ENCODE results near the gene PNMT. TPM values are rescaled to one million over a fixed set of nuclear protein-coding genes. Genes with fewer than 3 reads are reported as not detected.

Gene PNMT
- total RNA-seq, 2 experiments from 2014 or later = not detected

DNA sequence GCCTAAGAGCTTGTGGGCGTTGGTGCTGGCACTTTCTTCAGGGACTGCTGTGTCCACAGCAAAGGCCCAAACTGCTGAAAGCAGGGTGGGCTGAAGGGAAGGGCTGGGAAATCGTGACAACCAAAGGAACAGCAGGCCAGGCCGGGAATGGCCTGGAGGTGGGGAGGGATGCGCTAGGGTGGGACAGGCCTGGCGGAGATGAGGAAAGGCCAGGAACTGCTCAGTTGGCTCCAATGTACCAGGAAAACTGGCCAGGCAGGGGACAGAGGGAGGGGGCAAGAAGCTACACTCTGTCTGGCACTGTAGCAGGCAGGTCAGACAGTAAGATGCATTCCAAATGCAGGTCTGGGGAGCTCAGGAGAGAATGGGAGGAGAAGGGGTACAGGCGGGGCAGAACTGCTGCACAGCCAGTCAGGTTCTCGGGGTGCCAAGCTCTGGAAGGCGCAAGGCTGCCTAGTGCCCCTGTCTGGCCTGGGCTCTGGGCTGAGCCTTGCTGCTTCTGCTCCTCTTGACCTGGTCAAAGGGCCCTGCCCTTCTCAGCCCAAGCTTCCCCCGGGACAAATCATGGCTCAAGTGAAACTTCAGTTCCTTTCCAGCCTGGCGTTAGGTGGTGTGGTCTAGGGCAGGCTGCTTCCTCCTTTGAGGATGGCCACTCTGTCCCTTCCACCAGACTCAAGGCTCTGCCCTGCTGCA, 7.3 kb downstream of the PNMT start:
- no peak for DNase-seq
- Mint-ChIP-seq H3K4me1 (ENCODE audit: low read depth) (peaks cover 54% of the 10 kb centered on the region), H3K27ac (peak overlapping the region; percentile 19), H3K4me3 (no peak overlapping the region), H3K27me3 (peaks cover 2% of the 10 kb centered on the region), H3K9me3 (no peaks in the 10 kb centered on the region), H3K36me3 (no peaks in the 10 kb centered on the region)
- POLR2A ChIA-PET = interaction anchor here (0.7 to 1.2 kb wide), 2 partner anchors 12 to 55 kb away, joined by 3 to 4 read pairs; partner anchors contain the start of genes MIEN1 and PGAP3
- CTCF ChIA-PET = interaction anchor here (1.0 to 4.3 kb wide), 4 partner anchors 10 to 55 kb away, joined by 4 to 19 read pairs (median 4); partner anchors contain the start of genes MIEN1 and TCAP
- intact Hi-C loops (cut with micrococcal nuclease) = no loop called here

DNA sequence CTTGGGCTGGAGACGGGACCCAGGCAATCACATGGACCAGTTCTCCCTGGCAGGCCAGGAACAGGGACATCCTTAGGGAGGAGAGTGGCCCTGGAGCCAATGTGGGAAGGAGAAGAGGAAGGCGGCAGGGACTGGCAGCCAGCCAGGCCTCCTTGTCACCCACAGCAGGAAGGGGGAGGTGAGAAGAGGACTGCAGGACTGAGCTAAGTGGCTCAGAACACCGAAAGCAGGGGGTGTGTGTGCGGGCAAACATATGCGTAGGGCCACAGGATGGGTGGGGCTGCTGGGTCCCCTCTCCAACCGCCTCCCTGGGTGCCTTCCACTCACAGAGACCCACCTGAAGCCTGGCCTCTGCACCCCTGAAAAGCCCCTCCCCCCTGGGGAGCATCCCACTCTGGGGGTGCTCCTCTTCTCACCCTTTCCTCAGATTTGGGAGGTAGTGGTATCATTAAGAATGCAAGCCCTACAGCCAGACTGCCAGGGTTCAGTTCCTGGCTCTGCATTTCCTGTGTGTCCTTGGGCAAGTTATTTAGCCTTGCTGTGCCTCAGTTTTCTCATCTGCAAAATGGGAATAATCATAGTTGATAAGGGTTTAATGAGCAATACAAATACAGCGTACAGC, 8.1 kb downstream of the PNMT start:
- peaks cover 61% of the 10 kb centered on the region for H3K4me1 Mint-ChIP-seq (ENCODE audit: low read depth)
- H3K4me3 Mint-ChIP-seq = no peak overlapping the region
- CTCF ChIA-PET = interaction anchor here (1.0 to 4.3 kb wide), 4 partner anchors 10 to 54 kb away, joined by 4 to 19 read pairs (median 4); partner anchors contain the start of genes MIEN1 and TCAP
- peak; percentile 67 for DNase-seq
- no peaks in the 10 kb centered on the region for H3K36me3 Mint-ChIP-seq
- POLR2A ChIA-PET = interaction anchor here (1.2 kb wide), 1 partner anchor 54 kb away, joined by 3 read pairs; the partner anchor contains the start of gene MIEN1
- H3K27me3 Mint-ChIP-seq = peaks cover 2% of the 10 kb centered on the region
- intact Hi-C loops (cut with micrococcal nuclease) = no loop called here
- peak overlapping the region; percentile 19 for H3K27ac Mint-ChIP-seq
- H3K9me3 Mint-ChIP-seq = no peaks in the 10 kb centered on the region

DNA sequence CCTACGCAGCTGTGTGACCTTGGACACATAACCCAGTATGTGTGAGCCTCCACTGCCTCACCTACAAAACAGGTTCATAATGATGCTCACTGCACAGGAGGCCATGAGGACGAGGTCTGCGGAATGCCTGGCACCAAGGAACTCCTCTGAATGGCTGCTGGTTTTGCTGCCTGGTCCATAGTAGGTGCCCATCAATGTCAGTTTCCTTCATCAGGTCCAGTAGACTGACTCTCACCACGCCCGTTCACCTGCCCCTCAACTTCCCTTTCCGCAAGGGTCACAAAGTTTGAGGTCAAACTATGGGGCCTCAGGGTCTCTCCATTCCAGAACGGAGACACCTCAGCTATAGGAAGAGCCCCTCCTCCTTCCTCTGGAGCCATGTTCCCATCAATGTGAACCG, 8.8 kb downstream of the PNMT start:
- Mint-ChIP-seq H3K4me1 (ENCODE audit: low read depth) (peaks cover 59% of the 10 kb centered on the region), H3K27me3 (no peaks in the 10 kb centered on the region), H3K36me3 (no peaks in the 10 kb centered on the region), H3K27ac (no peak overlapping the region), H3K9me3 (no peaks in the 10 kb centered on the region), H3K4me3 (no peak overlapping the region)
- no peak for DNase-seq
- CTCF ChIA-PET = interaction anchor here (1.3 to 4.3 kb wide), 2 partner anchors 11 to 23 kb away, joined by 3 to 19 read pairs; no protein-coding TSS in a partner anchor
- POLR2A ChIA-PET = interaction anchor here (1.6 kb wide), 1 partner anchor 11 kb away, joined by 8 read pairs; the partner anchor contains the start of gene PGAP3
- intact Hi-C loops (cut with micrococcal nuclease) = no loop called here

DNA sequence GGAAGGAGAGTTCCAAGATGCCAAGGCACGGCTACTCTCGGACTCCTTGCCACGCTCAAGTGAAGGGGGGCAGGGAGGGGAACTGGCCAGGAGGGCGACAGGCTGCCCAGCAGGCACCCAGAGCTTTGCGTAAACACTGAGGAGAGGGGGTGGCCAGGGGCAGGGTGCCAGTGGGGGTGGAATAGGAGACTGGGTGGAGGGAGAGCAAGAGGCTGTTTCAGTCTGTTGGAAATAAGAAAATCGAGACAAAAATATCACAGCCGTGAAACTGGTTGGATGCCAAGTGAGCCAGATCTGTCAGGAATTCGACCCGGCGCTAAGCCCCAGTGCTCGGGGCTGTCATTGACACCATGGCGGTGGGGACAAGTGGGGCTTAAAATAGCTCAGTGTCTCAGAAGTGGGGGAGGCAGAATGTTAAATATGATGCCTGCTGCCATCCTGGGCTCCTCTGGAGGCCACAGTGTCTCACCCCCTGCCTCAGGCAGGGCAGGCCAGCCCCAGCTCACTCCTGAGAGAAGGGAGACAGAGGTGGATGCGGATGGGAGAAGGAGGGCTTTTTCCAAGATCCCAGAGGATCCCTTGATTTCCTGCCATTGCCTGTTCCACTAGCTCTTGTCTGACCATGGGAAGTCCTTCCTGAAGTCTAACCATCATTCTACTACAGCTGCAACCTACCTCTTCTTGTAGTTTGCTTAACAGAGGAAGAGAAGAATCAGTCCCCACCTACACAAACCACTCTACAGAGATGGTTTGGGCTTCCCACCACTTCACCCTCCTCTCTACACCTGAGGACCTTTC, 9.5 kb downstream of the PNMT start:
- no peak overlapping the region for H3K4me3 Mint-ChIP-seq

DNA sequence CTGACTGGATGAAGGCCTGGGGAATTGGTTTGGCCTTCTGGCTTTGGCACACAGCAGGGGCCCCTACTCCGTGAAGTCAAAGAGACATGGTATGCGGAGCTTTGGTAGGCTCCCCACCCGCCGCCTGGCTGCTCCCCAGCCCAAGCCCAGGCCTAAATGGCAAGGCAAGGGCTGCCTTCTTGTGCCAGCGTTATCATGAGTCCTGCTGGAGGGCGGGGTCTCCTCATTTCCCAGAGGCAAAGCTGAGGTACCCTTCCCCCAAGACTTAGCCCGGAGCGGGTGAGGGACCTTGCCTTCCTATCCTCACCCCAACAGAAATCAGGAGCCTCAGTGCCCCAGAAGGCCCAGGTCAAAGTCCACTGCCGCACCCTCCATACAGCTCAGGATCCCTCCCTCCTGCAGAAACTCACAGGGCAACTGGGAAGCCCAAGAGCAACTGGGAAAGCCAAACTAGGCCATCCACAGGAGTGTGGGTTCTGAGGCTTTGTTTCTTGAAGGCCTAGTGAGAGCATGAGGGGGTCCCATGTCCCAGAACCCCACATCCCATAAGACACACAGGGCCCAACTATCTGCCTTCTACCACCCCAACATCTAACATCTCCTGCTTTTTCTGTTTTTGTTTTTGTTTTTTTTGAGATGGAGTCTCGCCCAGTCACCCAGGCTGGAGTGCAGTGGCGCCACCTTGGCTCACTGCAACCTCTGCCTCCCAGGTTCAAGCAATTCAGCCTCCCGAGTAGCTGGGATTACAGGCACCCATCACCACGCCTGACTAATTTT, 10.3 kb downstream of the PNMT start:
- no peaks in the 10 kb centered on the region for H3K9me3 Mint-ChIP-seq
- DNase-seq = peak; percentile 31
- no peak overlapping the region for H3K4me3 Mint-ChIP-seq
- POLR2A ChIA-PET = interaction anchor here (1.1 to 1.6 kb wide), 2 partner anchors 10 to 14 kb away, joined by 3 to 8 read pairs; partner anchors contain the start of genes PGAP3 and TCAP
- no peaks in the 10 kb centered on the region for H3K27me3 Mint-ChIP-seq
- H3K4me1 Mint-ChIP-seq (ENCODE audit: low read depth) = peaks cover 59% of the 10 kb centered on the region
- peaks cover 7% of the 10 kb centered on the region for H3K36me3 Mint-ChIP-seq
- CTCF ChIA-PET = interaction anchor here (1.1 to 4.3 kb wide), 10 partner anchors 7 to 183 kb away, joined by 3 to 19 read pairs (median 5); partner anchors contain the start of genes MIEN1, PGAP3 and PNMT
- H3K27ac Mint-ChIP-seq = peak overlapping the region; percentile 88
- intact Hi-C loops (cut with micrococcal nuclease) = loop anchor here (2.0 kb wide), 1 partner anchor 20 kb away; no protein-coding TSS in a partner anchor

More for the DNA sequence above, 9.5 kb downstream of the PNMT start:
- H3K4me1 Mint-ChIP-seq (ENCODE audit: low read depth) = peaks cover 59% of the 10 kb centered on the region
- no peaks in the 10 kb centered on the region for H3K27me3 Mint-ChIP-seq
- H3K27ac Mint-ChIP-seq = no peak overlapping the region
- H3K9me3 Mint-ChIP-seq = no peaks in the 10 kb centered on the region
- CTCF ChIA-PET = interaction anchor here (1.3 to 4.3 kb wide), 5 partner anchors 9 to 184 kb away, joined by 3 to 19 read pairs (median 4); partner anchors contain the start of genes PGAP3 and PNMT
- POLR2A ChIA-PET = interaction anchor here (1.1 to 1.6 kb wide), 2 partner anchors 10 to 13 kb away, joined by 3 to 8 read pairs; partner anchors contain the start of genes PGAP3 and TCAP
- intact Hi-C loops (cut with micrococcal nuclease) = loop anchor here (2.0 kb wide), 1 partner anchor 19 kb away; no protein-coding TSS in a partner anchor
- no peak for DNase-seq
- H3K36me3 Mint-ChIP-seq = peaks cover 2% of the 10 kb centered on the region

DNA sequence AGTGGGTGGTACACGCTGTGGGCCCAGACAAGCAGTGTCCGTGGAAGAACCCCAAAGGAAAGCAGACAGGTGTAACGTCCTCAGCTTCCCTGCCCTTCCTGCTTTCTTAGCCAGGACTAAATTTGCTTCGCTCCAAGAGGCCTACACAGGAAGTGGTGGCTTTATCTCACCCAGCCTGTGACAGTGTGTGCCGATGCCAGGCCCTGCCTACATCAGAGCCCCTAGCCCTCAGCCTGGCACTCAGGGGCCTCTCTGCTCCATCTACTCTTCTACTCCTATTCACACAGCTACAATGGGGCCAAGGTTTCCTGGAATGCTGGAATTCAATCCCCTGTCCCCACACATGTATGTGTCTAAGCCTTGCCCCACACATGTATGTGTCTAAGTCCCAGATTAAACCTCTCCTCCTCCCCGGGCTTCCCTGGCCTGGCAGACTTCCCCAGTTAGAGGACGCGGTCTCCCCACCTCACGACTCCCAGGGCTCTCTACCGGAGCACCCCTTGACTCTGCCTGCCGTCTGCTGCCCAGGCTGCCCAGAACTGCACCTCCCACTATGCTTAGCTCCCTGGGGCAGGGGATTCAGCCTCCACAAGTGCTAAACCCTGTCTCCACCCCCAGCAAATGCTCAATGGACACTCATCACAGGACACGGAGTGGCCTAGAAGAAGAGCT, 11.4 kb downstream of the PNMT start:
- ChIA-PET CTCF (interaction anchor here (1.1 to 2.9 kb wide), 8 partner anchors 8 to 182 kb away, joined by 3 to 18 read pairs (median 5); partner anchors contain the start of genes MIEN1, PGAP3 and PNMT), POLR2A (no interaction called here)
- no peaks in the 10 kb centered on the region for H3K27me3 Mint-ChIP-seq
- peaks cover 59% of the 10 kb centered on the region for H3K4me1 Mint-ChIP-seq (ENCODE audit: low read depth)
- H3K27ac Mint-ChIP-seq = peak overlapping the region; percentile 88
- H3K4me3 Mint-ChIP-seq = no peak overlapping the region
- intact Hi-C loops (cut with micrococcal nuclease) = loop anchor here (2.0 kb wide), 1 partner anchor 21 kb away; no protein-coding TSS in a partner anchor
- H3K36me3 Mint-ChIP-seq = peaks cover 10% of the 10 kb centered on the region
- DNase-seq = peak; percentile 59
- H3K9me3 Mint-ChIP-seq = no peaks in the 10 kb centered on the region

DNA sequence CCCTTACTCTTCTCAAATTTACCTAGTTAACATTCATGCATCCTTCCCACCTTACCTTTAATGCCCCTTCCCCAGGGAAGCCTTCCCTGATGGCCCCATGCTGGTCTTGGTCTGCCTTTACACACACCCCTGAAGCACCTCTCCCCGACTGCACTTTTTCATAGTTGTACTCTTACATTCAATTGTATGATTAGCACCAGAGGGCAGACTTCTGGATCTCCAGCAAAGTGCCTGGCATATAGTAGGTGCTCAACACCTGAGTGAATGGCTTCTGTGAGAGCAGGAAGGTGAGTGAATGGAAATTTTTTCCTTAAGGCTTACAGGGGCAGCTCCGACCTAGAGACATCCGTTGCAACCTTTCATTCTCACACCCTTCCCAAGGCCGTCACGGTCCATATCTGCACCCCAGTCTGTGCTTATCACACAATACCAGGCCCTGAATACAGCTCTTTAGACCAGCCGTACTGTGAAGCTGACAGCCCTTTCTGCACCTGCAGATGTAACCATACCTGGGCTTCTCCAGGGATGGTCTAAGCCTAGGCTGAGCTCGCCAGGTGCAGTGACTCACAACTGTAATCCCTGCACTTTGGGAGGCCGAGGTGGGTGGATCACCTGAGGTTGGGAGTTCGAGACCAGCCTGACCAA, 15.2 kb downstream of the PNMT start:
- CTCF ChIA-PET = interaction anchor here (1.7 kb wide), 1 partner anchor 15 kb away, joined by 6 read pairs; the partner anchor contains the start of gene PNMT
- no peak overlapping the region for H3K4me3 Mint-ChIP-seq
- intact Hi-C loops (cut with micrococcal nuclease) = no loop called here
- POLR2A ChIA-PET = no interaction called here
- H3K9me3 Mint-ChIP-seq = no peaks in the 10 kb centered on the region
- no peaks in the 10 kb centered on the region for H3K27me3 Mint-ChIP-seq
- peaks cover 37% of the 10 kb centered on the region for H3K4me1 Mint-ChIP-seq (ENCODE audit: low read depth)
- H3K27ac Mint-ChIP-seq = no peak overlapping the region
- no peak for DNase-seq
- peaks cover 10% of the 10 kb centered on the region for H3K36me3 Mint-ChIP-seq

DNA sequence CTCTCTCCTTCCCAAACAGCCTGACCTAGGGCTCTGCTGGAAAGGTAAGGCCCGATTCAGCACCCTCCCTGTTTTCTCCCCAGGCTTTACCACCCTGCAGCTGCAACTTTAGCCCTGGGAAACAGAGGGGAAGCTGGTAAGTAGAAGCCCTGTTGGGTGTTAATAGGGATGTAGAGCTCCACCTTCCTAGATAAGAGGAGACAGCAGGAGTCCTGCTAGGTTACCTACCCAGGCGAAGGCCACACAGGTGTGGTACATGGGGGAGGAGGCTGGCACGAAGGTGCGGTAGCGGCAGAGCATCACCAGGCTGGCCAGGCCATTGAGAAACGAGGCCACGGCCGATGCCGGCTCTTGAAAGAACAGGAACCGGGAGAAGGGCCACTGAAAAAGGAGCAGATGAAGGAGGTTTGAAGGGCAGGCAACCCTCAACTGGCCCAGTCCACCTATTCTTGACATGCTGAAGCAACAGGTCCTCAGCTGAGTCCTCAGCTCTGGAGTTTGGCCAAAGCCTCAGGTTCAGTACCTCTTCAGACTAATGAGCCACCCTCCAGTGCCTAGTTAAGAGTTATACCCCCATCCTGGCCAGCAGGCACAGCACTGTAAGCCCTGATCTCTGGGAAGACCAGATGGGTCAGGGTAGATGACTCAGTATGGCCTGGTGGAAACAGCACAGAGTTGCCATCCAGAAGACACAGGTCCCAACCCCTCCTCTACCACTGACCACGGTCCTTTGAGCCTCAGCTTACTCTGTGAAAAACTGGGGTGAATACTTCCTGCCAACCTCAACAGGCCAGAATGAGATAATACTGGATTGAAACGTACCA, 16.3 kb downstream of the PNMT start:
- no peak overlapping the region for H3K4me3 Mint-ChIP-seq

DNA sequence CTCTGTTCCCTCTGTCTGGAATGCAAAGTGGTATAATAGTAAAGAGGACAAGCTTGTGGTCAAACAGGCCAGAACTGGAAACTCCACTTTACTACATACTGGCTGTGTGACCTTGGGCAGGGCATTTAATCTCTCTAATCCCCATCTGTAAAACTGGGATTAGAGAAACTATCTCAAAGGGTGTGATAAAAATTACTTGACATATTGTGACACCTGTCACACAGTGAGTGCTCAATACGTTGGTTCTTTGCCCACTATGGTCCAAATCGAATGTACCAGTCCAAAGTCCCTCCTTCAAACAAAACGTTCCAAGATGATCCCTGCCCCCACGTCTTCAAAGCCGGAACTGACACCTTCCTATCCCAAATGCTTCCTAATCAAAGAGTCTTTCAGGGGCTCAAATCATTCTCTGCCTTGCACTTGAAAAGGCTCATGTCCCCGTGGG, 18.9 kb downstream of the PNMT start:
- Mint-ChIP-seq H3K36me3 (peaks cover 10% of the 10 kb centered on the region), H3K4me3 (peak overlapping the region; percentile 92), H3K4me1 (ENCODE audit: low read depth) (peaks cover 18% of the 10 kb centered on the region), H3K27me3 (no peaks in the 10 kb centered on the region), H3K27ac (peak overlapping the region; percentile 84), H3K9me3 (no peaks in the 10 kb centered on the region)
- no peak for DNase-seq
- POLR2A ChIA-PET = interaction anchor here (1.4 to 1.5 kb wide), 2 partner anchors 12 to 42 kb away, joined by 4 to 7 read pairs; no protein-coding TSS in a partner anchor
- intact Hi-C loops (cut with micrococcal nuclease) = loop anchor here (5.0 kb wide), 4 partner anchors 45 to 180 kb away; partner anchors contain the start of genes MIEN1, STARD3 and ZPBP2
- CTCF ChIA-PET = interaction anchor here (1.0 to 3.0 kb wide), 3 partner anchors 43 to 293 kb away, joined by 3 to 12 read pairs (median 4); partner anchors contain the start of genes MIEN1 and PSMD3

More for the DNA sequence above, 16.3 kb downstream of the PNMT start:
- no peaks in the 10 kb centered on the region for H3K27me3 Mint-ChIP-seq
- no peak for DNase-seq
- ChIA-PET POLR2A (no interaction called here), CTCF (interaction anchor here (0.7 kb wide), 1 partner anchor 30 kb away, joined by 3 read pairs; no protein-coding TSS in a partner anchor)
- H3K4me1 Mint-ChIP-seq (ENCODE audit: low read depth) = peaks cover 34% of the 10 kb centered on the region
- peaks cover 10% of the 10 kb centered on the region for H3K36me3 Mint-ChIP-seq
- intact Hi-C loops (cut with micrococcal nuclease) = loop anchor here (5.0 kb wide), 4 partner anchors 47 to 183 kb away; partner anchors contain the start of genes MIEN1, STARD3 and ZPBP2
- no peak overlapping the region for H3K27ac Mint-ChIP-seq
- no peaks in the 10 kb centered on the region for H3K9me3 Mint-ChIP-seq

Data from activated CD4-positive, alpha-beta memory T cell treated with anti-CD3 and anti-CD28 coated beads for 36 hours (primary cell).